OCI-LY1 (cell line): ENCODE results near the gene MLLT3.

Experiments
- H2AFZ ChIP-seq: fragments of 200-600 bp; sonication (generic), shearing (Covaris generic); 2 replicates; pipeline ENCODE4 v1.6.0; 2014; ENCODE audit warnings: antibody characterized with exemption, mild to moderate bottlenecking, low read length
- H3F3A ChIP-seq: fragments of 200-600 bp; sonication (generic), shearing (Covaris generic); 2 replicates; pipeline ENCODE4 v1.6.0; 2014; ENCODE audit warnings: mild to moderate bottlenecking, antibody characterized with exemption, low read length, moderate library complexity; ENCODE audit not compliant: insufficient read depth
- H3K27ac ChIP-seq: fragments of 200-600 bp; sonication (generic); 2 replicates; pipeline ENCODE4 v1.5.1; 2014; ENCODE audit warnings: low read length, mixed run types, mild to moderate bottlenecking, low read depth; ENCODE audit not compliant: poor library complexity, severe bottlenecking
- H3K27me3 ChIP-seq: fragments of 200-600 bp; sonication (generic); 2 replicates; pipeline ENCODE4 v1.6.0; 2014; ENCODE audit warnings: antibody characterized with exemption, mild to moderate bottlenecking, low read length, moderate library complexity; ENCODE audit not compliant: insufficient read depth
- H3K36me3 ChIP-seq: fragments of 200-600 bp; sonication (generic); 2 replicates; pipeline ENCODE4 v1.6.1; 2014; ENCODE audit warnings: mild to moderate bottlenecking, antibody characterized with exemption, low read length, moderate library complexity, mixed read lengths; ENCODE audit not compliant: insufficient read depth
- H3K4me1 ChIP-seq: fragments of 200-600 bp; sonication (generic); 2 replicates; pipeline ENCODE4 v1.5.1; 2014; ENCODE audit warnings: mild to moderate bottlenecking, low read length, moderate library complexity; ENCODE audit not compliant: insufficient read depth, severe bottlenecking
- H3K4me2 ChIP-seq: fragments of 200-600 bp; sonication (generic), shearing (Covaris generic); 2 replicates; pipeline ENCODE4 v1.6.1; 2014; ENCODE audit warnings: low read length
- H3K4me3 ChIP-seq: fragments of 200-600 bp; sonication (generic); 2 replicates; pipeline ENCODE4 v1.5.1; 2014; ENCODE audit warnings: low read length, low read depth, mild to moderate bottlenecking, mixed read lengths; ENCODE audit not compliant: poor library complexity, severe bottlenecking
- H3K79me2 ChIP-seq: fragments of 200-600 bp; shearing (Covaris generic); 2 replicates; pipeline ENCODE4 v1.6.1; 2016; ENCODE audit warnings: mixed run types, low read length, mixed read lengths; ENCODE audit not compliant: insufficient read depth
- H3K9ac ChIP-seq: fragments of 200-600 bp; sonication (generic), shearing (Covaris generic); 2 replicates; pipeline ENCODE4 v1.6.1; 2014; ENCODE audit warnings: mild to moderate bottlenecking, low read length, mixed read lengths
- H3K9me2 ChIP-seq: fragments of 200-600 bp; sonication (generic), shearing (Covaris generic); 2 replicates; pipeline ENCODE4 v1.6.1; 2014; ENCODE audit warnings: low read depth, mild to moderate bottlenecking, low read length, mixed read lengths
- H3K9me3 ChIP-seq: fragments of 200-600 bp; shearing (Covaris generic); 2 replicates; pipeline ENCODE4 v1.6.1; 2014; ENCODE audit warnings: low read length, mixed read lengths
- H4K20me1 ChIP-seq: fragments of 200-600 bp; sonication (generic), shearing (Covaris generic); 2 replicates; pipeline ENCODE4 v1.6.0; 2016; ENCODE audit warnings: mild to moderate bottlenecking, low read length; ENCODE audit not compliant: insufficient read depth
- CTCF ChIP-seq: fragments of 200-600 bp; sonication (generic), shearing (Covaris generic); IDR thresholded peaks from 2 replicates; pipeline ENCODE4 v1.5.1; 2017; ENCODE audit warnings: mild to moderate bottlenecking, antibody characterized with exemption, low read length, moderate library complexity, mixed read lengths
- EZH2 ChIP-seq: fragments of 200-600 bp; sonication (generic), shearing (Covaris generic); IDR thresholded peaks from 2 replicates; pipeline ENCODE4 v1.8.0; 2017; ENCODE audit warnings: borderline replicate concordance, mixed run types, mild to moderate bottlenecking, antibody characterized with exemption, low read length, moderate library complexity, mixed read lengths

Gene MLLT3

DNA sequence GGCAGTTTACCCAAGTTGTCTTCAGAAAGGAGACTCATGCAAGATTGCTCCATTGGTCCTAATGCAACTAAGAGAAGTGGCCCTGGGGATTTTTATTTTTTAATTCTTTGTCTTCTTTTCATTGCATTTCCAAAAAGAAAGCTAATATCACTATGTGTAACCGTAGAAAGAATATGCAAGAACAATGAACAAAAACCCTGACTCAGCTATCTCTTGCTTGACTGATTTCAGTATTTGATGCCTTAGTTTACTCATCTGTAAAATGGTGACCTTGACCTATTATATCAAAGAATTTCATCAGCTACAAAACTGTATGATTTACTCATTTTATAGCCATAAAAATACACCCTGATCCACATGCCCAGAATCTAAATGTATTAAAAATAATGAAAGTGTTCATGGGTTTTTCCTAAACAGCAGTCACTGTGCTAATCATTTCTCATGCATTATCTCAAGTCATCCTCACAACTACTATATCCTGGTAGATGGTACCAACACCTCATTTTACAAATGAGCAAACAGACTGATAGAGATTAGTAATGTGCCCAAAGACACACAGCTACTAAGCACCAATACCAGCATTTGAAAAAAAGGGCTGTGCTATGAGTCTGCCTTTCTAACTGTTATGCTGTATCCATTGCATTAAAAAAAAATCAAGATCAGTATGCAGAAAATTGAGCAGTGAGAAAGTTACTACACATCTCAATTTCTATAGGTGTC, 185.7 kb downstream of the MLLT3 start:
- Histone ChIP-seq H3K27me3 (no peaks in the 10 kb centered on the region), H3K4me1 (no peaks in the 10 kb centered on the region), H2AFZ (no peak overlapping the region), H4K20me1 (no peaks in the 10 kb centered on the region), H3K9ac (no peak overlapping the region), H3F3A (no peaks in the 10 kb centered on the region), H3K4me3 (no peak overlapping the region), H3K79me2 (no peaks in the 10 kb centered on the region), H3K27ac (no peak overlapping the region), H3K36me3 (no peaks in the 10 kb centered on the region), H3K9me3 (no peaks in the 10 kb centered on the region), H3K9me2 (no peaks in the 10 kb centered on the region), H3K4me2 (no peak overlapping the region)
- TF ChIP-seq EZH2, result no peak
- no peak for TF ChIP-seq CTCF

- H3K36me3 ChIP-seq, result no peaks in the 10 kb centered on the region
- H3K9me3 ChIP-seq, result no peaks in the 10 kb centered on the region
- H2AFZ ChIP-seq, result no peak overlapping the region
- H3K9me2 ChIP-seq, result no peaks in the 10 kb centered on the region
- H3K27ac ChIP-seq, result no peak overlapping the region
- H3K27me3 ChIP-seq, result no peaks in the 10 kb centered on the region
- H3F3A ChIP-seq, result no peaks in the 10 kb centered on the region
- no peaks in the 10 kb centered on the region for H3K79me2 ChIP-seq
- no peak overlapping the region for H3K4me3 ChIP-seq
- no peak overlapping the region for H3K9ac ChIP-seq
- TF ChIP-seq CTCF, result no peak
- no peak for TF ChIP-seq EZH2
- no peaks in the 10 kb centered on the region for H4K20me1 ChIP-seq
- no peak overlapping the region for H3K4me2 ChIP-seq
- no peaks in the 10 kb centered on the region for H3K4me1 ChIP-seq
These were observed 193.3 kb downstream of the MLLT3 start for GRCh38 chr9:20428976-20429375.

GRCh38 chr9:20427359-20427758, 194.9 kb downstream of the MLLT3 start:
- Histone ChIP-seq H3K27ac (no peak overlapping the region), H3K9me2 (no peaks in the 10 kb centered on the region), H3K79me2 (no peaks in the 10 kb centered on the region), H3K4me1 (no peaks in the 10 kb centered on the region), H4K20me1 (no peaks in the 10 kb centered on the region), H3K4me2 (no peak overlapping the region), H3F3A (no peaks in the 10 kb centered on the region), H2AFZ (no peak overlapping the region), H3K36me3 (no peaks in the 10 kb centered on the region), H3K4me3 (no peak overlapping the region), H3K9me3 (no peaks in the 10 kb centered on the region), H3K27me3 (no peaks in the 10 kb centered on the region), H3K9ac (no peak overlapping the region)
- TF ChIP-seq CTCF (no peak), EZH2 (no peak)
